ENCODE measurements around the gene PTGDS.
A peak's percentile ranks its signal among the peaks of the same experiment; 100 is the strongest.

The PTGDS gene

GRCh38 chr9:136974817-136975535, 2.3 kb upstream of the PTGDS start:
- DNase-seq = peak; percentile 15 to 17

DNA sequence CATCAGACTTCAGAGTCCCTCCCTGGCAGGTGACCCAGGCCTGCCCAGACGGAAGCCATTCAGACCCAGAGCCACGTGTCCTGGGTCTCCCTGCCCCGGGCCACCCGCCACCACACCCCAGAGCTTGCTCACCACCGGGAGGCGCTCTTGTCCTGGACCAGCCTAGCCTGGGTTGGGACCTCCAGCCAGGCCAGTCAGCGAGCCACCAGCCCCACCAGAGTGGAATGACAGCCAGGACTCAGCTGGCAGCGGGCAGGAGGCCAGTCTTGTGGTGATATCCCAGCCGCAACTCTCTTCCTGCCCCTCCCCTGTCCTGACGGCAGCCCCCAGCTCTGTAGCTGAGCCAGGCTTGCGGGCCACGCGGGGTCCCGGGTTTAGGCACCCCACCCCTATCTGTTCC, 1.7 kb upstream of the PTGDS start:
- peak; percentile 42 to 45 for DNase-seq

DNA sequence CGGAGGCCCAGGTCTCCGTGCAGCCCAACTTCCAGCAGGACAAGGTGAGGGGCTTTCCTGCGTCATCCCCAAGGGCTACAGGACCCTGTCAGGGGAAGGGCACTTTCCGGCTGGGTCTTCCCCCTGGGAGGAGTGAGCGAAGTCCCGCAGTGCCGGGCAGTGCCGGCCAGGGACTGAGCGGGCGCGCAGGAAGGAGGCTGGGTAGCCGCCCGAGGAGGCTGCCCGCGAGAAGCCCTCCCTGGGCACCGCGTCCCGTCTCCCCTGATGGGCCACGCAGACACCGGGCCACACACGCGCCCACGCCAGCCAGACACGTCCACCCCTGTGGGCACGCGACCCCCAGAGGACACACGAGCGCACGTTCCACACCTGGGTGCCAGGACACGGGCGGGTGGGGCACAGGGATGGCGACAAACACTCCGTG, 357 bp downstream of the PTGDS start:
- no peak for DNase-seq

- DNase-seq = peak; percentile 71 to 72
These were observed 965 bp downstream of the PTGDS start for GRCh38 chr9:136978073-136978864.

- no peak for DNase-seq
These were observed 1.7 kb downstream of the PTGDS start for GRCh38 chr9:136978865-136979544.

DNA sequence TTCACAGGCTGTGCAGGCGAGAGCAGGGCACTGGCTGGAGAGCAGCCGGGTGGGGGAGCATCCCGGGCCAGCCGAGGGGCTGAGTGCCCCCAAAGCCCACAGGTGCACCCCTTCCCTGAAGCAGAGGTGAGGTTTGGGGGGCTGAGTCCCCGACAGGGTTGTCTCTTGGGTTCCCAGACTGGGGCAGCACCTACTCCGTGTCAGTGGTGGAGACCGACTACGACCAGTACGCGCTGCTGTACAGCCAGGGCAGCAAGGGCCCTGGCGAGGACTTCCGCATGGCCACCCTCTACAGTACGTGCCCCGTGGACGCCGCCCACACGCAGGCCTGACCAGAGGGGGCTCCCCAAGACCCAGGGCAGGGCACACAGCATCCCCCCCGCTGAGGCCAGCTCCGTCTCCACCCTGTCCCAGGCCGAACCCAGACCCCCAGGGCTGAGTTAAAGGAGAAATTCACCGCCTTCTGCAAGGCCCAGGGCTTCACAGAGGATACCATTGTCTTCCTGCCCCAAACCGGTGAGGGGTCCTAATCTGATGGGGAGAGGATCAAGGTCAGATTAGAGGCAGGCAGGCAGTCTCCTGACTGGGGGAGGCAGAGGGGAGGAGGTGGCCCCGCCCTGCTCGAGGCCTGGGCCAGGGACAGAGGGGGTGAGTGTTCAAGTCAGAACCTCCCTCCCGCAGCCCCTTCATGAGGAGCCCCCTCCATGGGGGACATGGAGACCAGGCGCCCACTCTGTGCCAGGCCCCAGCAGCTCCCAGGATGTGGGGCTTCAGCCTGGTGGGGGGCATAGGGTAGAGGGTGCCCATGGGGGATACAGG, 2.7 kb downstream of the PTGDS start:
- no peak for DNase-seq

GRCh38 chr9:136980669-136981478, 3.6 kb downstream of the PTGDS start:
- DNase-seq = no peak

DNA sequence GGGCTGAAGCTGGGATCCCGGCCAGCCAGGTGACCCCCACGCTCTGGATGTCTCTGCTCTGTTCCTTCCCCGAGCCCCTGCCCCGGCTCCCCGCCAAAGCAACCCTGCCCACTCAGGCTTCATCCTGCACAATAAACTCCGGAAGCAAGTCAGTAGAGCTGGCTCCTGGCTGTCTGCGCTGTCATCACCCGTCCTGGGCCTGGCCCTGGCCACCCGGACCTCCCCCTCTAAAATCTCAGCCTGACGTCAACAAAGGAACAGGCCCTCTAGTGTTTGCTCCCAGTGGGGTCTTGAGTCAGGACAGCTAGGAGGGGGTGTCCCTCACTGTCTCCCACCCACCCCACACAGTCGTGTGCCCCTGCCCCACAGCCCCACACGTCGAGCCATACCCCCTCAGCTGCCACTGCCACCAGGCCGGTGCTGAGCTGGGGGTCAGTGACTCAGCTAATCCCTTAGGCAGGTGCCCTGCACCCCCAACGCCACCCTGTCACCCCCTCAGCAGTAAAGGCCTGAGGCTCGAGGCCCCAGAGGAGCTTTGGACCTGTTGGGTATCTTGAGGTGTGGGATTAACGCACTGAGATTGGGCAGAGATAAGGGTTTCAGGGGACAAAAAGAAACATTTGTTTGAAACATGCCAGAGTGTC, 4.4 kb downstream of the PTGDS start:
- no peak for DNase-seq

DNA sequence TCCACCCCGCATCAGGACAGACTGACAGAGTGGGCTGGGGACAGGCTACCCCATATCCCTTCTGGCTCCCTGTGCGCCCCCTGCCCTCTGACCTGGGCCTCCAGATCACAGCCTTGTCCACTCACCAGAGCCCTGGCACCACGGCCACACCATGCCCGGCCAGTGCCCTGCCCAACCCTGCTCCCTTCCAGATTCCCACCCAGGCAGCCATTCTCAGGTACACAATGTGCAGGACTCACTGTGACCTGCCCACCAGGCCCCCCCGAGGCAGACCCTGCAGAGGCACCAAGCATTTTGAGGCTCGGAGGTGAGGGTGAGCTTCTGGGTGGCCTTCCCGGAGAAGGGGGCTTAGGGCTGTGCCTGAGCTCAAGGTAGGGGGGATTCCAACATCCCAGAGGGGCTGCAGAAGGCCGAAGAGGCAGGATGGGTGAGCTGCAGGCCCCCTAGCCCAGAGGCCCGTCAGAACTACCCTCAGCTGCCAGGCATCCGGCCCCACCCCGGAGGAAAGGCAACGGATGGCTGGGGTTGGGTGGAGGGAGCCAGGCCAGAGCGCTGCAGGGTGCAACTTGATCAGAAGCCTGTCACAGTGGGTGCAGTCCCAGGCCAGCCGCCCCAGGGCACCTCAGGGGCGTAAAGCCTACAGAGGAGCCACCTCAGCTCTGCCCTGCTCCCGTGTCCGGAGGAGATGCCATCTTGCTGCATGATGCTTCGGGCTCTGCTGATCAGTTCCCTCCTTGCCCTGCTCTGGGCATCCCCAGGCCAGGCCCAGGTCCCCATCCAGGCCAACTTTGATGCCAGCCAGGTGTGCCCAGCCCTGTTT, 5.1 kb downstream of the PTGDS start, which contains the start of gene LCNL1:
Gene LCNL1 (plus strand): TSS at position 762 of the 820 bp plus-strand sequence. CDS start 594 bp downstream, outside the sequence.
- DNase-seq = no peak

- DNase-seq = no peak
These were observed 5.9 kb downstream of the PTGDS start for GRCh38 chr9:136983167-136983566.

DNA sequence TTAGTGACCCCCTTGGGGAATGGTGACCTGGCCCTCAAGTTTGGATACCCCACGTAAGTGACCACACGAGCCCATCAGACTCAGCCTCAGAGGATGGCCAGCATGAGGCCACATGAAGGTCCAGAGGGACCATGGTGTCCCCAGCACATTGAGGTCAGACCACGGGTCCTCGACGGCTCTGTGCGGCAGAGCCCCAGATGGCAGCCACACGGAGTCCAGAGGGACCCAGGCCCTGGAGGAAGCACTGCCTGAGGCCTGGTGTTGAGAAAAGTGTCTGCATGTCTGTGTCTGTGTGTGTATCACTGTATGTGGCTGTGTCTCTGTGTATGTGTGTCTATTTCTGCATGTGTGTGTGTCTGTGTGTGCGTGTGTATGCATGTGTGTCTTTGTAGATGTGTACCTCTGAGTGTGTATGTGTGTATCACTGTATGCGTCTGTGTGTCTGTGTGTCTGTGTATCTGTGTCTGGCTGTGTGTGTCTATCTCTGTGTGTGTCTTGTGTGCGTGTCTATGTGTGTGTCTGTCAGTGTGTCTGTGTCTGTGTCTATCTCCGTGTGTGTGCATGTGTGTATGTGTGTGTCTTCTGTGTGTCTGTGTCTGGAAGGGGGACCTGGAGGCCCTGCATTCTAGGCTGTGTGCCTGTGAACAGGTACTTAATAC, 6.5 kb downstream of the PTGDS start:
- no peak for DNase-seq

- no peak for DNase-seq
These were observed 7.2 kb downstream of the PTGDS start for GRCh38 chr9:136984464-136985026.

- DNase-seq = no peak
These were observed 7.8 kb downstream of the PTGDS start for GRCh38 chr9:136985027-136985602.

DNA sequence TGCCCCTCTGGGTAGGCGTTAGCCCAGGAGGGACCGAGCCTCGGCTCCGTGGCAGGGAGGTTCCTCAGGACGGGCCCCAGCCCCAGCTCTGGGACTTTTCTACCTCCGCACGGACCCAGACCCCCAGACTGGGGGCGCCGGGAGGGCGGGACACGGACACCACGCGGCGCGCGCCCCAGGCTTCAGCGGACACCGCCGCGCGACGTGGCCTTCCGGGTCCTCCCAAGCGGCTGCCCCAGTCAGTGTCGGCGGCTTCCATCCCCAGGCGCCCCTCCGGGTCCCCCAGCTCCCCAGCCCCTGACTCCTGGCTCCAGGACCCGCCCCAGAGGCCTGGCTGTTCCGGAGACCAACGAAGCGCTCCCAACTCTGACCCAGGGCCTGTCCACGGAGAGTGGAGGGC, 8.5 kb downstream of the PTGDS start:
- DNase-seq = no peak

- DNase-seq = no peak
These were observed 11.6 kb downstream of the PTGDS start for GRCh38 chr9:136988872-136989271.

DNA sequence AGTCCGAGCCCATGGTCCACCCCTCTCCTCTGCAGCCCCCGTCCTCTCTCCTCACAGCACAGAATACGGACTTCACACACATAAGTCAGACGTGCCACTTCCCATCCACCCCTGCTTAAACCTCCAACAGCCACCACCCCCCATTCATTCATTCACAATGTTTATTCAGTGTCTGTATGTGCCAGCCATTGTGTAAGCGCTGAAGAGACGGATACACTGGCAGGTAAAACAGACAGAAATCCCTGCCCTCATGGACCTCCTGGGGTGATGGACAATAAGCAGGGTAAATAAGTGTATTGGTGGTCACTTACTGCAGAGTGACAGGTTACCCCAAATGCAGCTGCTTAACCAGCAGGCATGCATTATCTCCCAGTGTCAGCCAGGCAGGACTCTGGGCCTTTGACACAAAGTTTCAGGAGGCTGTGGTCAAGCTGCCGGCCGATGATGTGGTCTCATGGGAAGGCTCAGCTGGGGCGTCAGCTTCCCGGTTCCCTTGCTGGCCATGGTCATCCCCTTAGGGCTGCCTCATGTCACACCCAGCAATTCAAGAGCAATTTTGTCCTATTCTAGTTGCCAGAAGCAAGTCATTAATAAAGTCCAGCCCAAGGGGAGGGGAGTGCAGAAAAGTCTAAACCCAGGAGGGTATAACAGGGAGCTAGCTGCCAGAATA, 13.1 kb downstream of the PTGDS start:
- no peak for DNase-seq

DNA sequence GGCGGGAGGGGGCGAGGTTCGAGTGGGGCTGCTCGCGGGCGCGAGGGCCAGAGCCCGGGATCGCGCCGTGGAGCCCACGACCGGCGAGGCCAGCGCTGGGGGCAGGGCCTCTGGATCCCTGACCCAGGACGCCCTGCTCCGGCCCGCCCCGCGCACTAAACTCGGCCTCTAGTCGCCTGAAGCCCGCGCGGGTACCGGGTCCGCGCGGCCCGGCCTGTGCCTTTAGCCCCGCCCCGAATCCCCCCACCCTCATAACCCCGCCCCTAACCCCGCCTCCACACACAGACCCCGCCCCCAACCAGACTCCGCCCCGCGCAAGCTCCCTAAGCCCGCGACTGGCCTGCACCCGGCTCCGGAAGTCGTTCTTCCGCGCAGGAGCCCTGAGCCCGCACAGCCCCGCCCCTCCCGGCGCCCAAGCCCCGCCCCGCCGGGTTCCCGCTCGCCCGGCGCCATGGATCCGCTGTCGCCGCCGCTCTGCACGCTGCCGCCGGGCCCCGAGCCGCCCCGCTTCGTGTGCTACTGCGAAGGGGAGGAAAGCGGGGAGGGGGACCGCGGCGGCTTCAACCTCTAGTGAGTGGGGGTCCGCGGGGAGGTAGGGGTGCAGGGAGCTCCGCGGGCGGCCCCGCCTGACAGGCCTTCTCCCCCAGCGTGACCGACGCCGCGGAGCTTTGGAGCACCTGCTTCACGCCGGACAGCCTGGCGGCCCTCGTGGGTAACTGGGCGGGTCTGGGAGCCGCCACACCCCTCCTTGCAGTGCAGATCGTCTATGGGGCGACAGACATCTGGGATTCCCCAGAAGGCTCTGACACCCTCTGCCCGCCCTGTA, 14.9 kb downstream of the PTGDS start, which contains the start of gene PAXX:
Gene PAXX (plus strand): TSS at position 430 of the 826 bp plus-strand sequence. CDS start 22 bp downstream, at position 452.
- peak; percentile 94 for DNase-seq
